ENCODE results near the gene S100B.
"Not testable (repeated sequence)": the region's sequence is repeated elsewhere in the genome, so short reads cannot be mapped to it uniquely, and the experiment has no call there.

S100B gene

DNA sequence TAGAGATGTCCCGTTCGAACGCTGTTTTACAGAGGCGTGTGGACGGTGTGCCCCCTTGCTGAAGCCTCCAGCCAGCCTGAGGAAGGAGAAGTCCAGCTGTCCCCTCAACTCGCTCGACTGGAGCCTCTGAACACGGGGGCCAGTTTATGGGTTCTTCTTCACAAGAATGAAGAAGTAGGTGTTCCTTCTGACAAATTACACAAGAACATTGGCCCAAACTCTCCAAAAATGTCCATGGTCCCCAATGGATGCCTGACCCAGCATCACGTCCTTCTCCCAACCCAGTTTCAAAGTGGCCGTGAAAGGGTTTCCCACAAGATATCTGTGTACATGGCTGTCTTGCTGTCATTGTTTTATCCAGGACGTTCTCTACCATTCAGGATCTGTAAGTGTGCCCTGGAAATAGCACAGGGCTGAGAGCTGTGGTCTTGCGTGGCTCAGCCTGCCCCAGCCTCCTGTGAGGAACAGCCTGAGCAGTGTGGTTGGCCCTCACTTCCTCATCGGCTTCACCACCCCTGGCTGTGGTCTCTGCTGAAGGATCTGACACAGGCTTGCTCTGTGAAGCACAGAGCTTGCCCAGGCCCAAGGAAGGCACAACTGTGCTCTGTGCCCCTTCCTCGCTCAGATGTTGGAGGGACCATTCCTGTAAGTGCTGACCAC, 1.0 kb upstream of the S100B start:
- no peak for DNase-seq (ENCODE audit: insufficient read length, low spot score)
- no peak for FAIRE-seq

- FAIRE-seq (no peak), DNase-seq (ENCODE audit: insufficient read length, low spot score) (no peak)
These were observed 430 bp downstream of the S100B start for GRCh38 chr21:46604329-46604974.

DNA sequence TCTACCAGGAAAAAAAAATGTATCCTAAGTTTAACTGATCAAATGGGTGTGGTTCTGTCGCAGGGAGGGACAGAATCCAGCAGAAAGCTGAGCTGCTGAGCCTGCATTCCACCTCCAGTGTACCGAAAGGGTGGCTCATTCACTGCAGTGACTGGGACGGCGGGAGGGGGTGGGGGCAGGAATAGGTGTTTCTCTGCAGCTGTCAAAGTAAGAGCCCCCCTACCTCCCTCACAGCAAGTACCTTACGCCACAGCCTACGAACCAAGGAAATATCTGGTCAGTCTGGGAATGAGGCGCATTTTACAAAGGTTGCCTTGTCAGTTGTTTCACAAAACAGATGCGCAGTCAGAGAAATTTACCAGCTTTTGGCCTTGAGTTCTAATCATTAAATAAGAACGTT, 1.7 kb downstream of the S100B start:
- no peak for FAIRE-seq
- no peak for DNase-seq (ENCODE audit: insufficient read length, low spot score)

DNA sequence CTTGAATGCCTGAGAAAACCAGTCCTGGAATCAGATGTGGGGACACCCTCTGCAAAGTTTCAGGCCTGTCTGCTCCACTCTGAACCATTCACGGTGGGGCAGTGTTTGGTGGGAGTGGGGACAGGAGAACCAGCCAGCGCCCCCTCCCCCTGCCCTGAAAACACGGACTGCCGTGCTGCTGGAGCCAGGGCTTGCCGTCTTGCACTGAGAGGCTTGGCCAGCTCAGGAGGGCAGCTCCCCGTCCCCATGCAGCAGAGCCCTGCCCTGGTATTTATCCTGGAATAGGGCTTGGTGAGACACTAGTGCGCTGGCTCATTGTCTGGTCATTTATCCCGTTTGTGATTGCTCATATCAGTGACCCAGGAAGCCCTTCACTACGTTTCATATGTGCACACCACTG, 3.9 kb downstream of the S100B start:
- DNase-seq (ENCODE audit: insufficient read length, low spot score) (no peak), FAIRE-seq (no peak)

DNA sequence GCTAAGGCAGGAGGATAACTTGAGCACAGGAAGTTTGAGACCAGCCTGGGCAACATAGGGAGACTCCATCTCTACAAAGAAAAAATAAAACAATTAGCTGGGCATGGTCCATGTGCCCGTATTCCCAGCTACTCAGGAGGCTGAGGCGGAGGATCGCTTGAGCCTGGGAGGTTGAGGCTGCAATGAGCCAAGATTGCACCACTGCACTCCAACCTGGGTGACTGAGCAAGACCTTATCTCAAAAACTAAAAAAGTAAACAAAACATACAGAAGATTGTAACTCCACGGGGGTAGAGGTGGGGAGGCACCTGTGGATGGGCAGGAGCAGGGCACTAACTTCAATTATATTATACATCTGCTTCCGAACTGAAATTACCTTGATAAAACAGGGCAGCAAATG, 4.6 kb downstream of the S100B start:
- DNase-seq (ENCODE audit: insufficient read length, low spot score) (no peak), FAIRE-seq (no peak)

DNA sequence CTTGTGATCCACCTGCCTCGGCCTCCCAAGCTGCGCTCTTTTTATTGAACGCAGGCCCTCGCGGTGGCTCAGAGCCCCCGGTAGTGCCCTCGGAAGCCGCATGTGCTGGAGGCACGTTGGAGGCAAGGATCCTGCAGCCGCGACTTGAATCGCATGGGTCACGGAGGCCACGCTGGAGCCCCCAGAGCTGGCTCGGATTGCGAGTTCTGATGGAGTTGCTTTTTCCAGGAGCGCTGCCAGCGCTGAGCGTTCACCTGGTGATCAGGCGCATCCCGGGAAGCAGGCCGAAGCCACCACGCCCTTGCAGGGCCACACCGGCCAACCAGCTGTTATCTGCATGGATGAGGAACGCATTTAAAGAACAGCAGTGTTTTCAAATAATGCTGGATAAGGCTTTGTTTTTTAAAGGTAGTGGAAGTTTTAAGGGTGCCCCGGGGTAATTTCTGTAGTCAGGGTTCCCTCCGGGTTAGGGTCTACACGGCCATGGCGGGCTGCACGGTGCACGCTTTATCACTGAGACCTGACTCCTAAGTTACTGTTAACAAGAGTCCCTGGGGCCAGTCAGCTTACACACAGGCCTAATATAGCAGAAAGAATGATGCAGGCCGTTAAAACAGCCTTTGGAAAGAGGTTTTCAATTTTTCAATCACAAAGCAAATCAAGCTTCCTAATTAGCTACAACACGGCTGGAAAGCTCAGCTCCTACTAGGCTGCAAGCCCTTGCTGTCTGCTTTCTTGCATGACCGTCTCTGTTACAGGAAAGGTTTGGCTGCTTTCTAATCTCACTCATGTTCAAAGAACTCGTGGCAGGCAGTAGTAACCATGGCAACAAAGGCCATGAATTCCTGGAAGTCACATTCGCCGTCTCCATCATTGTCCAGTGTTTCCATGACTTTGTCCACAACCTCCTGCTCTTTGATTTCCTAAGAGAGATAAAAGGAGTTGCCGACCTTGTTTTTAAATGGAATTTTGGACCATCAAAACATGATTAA, 6.0 kb downstream of the S100B start:
- no peak for FAIRE-seq
- DNase-seq (ENCODE audit: insufficient read length, low spot score), result no peak

DNA sequence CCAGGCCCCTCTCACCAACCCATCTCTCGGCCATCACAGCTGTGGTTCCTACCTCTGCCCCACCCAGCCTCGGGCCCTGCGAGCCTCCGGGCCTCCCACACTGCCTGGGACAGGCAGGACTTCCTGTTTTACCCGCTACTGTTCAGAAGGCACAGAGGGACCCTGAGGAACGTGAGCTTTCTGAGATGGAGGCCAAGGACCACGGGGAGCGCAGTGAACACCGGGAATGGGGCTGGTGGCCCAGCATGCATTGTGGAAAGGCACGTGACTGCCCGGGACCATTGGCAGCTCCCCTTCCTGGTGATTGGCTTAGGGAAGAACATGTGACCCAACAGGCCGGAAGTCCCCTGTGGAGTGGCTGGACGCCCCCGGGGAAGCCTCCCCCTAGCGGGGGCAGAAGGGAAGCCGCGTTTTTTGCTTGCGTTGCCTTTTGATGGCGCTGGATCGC, 7.0 kb downstream of the S100B start:
- FAIRE-seq, result no peak
- no peak for DNase-seq (ENCODE audit: insufficient read length, low spot score)

DNA sequence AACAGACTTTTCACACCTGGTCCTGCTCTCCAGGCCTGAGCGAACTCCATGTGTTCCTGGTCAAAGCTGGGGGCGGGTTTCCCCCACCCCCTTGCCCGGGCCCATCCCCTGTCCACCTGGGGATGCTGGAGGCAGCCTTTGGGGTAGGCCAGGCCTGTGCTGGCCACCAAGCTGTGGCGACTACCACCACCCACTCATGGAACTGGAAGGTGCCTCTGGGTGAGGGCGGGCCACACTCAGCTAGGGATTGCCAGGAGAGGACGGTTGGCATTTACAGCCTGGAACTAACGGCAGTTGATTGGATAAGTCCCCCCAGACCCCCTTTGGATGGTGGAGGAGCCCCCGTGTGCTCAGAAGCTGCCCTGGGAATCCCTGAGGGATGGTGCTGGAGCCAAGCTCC, 7.9 kb downstream of the S100B start:
- DNase-seq (ENCODE audit: insufficient read length, low spot score), result no peak
- no peak for FAIRE-seq

DNA sequence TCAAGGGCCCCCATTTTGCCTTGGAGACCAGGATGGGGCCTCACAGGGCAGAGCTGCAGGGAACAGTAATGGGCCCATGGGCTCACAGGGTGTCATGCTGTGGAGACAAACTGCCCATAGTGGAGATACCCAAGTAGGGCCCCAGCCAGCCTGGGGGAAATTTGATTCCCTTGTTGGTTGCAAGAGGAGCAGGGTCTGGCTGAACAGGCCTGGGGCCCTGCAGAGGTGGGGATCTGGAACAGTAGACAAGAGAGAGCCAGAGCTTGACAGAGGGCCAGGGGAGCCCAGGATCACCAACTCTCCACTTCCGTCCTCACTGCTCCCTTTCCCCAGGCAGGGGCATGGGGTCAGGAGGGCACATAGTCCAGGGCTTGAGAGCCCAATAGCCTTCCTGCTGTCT, 8.7 kb downstream of the S100B start:
- no peak for DNase-seq (ENCODE audit: insufficient read length, low spot score)
- no peak for FAIRE-seq

GRCh38 chr21:46594276-46594675, 10.6 kb downstream of the S100B start:
- DNase-seq (ENCODE audit: insufficient read length, low spot score) (no peak), FAIRE-seq (no peak)

- FAIRE-seq (no peak), DNase-seq (ENCODE audit: insufficient read length, low spot score) (no peak)
These were observed 19.5 kb downstream of the S100B start for GRCh38 chr21:46585191-46585953.

DNA sequence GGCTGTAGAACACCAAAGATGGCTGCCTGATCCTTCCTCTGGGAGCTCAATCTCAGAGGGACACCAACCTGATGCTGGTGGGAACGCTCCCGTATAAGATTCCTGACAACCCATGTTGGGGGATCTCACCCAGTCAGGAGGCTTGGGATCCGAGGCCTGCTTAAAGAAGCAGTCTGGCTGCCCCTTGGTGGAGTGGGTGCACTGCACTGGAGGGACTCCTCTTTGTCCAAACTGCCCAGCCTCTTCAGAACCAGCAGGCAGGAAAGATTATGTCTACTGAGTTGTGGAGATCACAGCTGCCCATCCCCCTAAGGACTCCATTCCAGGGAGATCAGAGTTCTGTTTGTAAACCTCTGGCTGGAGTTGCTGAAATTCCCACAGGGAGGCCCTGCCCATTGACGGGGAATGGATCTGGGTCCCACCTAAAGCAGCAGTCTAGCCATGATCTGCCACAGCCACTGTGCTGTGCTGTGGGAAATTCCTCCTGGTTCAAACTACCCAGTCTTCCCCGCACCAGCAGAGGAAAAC, 23.0 kb downstream of the S100B start:
- FAIRE-seq (no peak), DNase-seq (ENCODE audit: insufficient read length, low spot score) (no peak)

- FAIRE-seq; DNase-seq (ENCODE audit: insufficient read length, low spot score): not testable (repeated sequence)
These were observed 25.5 kb downstream of the S100B start for GRCh38 chr21:46579394-46579793.

GRCh38 chr21:46577786-46578185, 27.1 kb downstream of the S100B start:
- FAIRE-seq; DNase-seq (ENCODE audit: insufficient read length, low spot score): not testable (repeated sequence)

- FAIRE-seq (no peak), DNase-seq (ENCODE audit: insufficient read length, low spot score) (no peak)
These were observed 32.0 kb downstream of the S100B start for GRCh38 chr21:46572850-46573249.

DNA sequence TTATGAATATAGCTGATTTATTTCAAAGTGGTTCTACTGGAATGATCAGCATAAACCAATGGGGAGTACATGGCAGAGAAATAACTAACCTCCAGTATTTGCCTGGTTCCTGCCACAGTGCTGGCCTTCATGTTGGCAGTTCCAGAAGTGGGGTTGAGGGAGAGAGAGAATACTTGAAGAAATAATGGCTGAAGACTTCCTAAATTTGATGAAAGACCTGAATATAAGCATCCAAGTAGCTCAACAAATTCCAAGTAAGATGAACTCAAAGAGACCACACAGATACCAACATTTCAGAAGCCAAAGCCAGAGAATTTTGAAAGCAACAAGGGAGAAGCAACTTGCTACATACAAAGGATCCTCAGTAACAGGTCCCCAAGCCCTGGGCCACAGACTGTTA, 34.3 kb downstream of the S100B start:
- no peak for FAIRE-seq
- no peak for DNase-seq (ENCODE audit: insufficient read length, low spot score)

- DNase-seq (ENCODE audit: insufficient read length, low spot score) (no peak), FAIRE-seq (no peak)
These were observed 34.8 kb downstream of the S100B start for GRCh38 chr21:46570119-46570518.

DNA sequence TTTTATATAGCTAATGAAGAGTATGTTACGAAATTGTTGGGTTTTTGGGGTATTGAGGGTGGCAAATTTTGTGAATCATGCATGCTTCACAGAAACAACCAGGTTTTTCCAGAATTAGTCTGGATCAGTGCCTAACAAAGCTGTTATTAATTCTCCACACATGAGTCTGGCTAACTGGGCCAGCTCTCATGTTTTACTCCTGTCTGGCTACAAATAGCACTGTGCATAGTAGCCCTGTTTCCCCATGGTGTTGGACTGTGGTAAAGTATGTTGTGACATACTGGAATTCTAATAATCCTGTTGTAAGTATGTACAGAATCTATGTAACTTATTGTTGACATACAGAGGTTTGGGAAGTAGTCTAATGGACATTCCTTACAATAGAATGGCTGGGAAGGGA, 35.8 kb downstream of the S100B start:
- DNase-seq (ENCODE audit: insufficient read length, low spot score) (no peak), FAIRE-seq (no peak)

GRCh38 chr21:46568562-46568961, 36.3 kb downstream of the S100B start:
- FAIRE-seq, result no peak

DNA sequence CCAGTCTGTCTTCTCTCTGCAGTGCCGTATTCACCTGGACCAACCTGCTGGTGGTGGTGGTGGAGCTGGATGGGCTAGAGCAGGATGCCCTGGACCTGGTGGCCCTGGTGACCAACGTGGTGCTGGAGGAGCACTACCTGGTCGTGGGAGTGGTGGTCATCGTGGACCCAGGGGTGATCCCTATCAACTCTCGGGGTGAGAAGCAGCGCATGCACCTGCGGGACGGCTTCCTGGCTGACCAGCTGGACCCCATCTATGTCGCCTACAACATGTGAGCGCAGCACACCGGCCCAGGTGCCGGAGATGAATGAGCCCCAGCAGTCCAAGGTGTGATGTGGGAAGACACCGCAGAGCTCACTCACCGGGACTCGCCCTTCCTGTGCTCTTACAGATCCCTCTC, 37.5 kb downstream of the S100B start:
- DNase-seq (ENCODE audit: insufficient read length, low spot score), result no peak
- no peak for FAIRE-seq

More at GRCh38 chr21:46568562-46568961, 36.3 kb downstream of the S100B start:
- no peak for DNase-seq (ENCODE audit: insufficient read length, low spot score)

All from HTR-8/SVneo (cell line).